ENCODE data around the gene C1QTNF1. TPM values are rescaled to one million over a fixed set of nuclear protein-coding genes. Genes with fewer than 3 reads are reported as not detected.

C1QTNF1 gene
- total and polyA plus RNA-seq, 8 donors = 5.3 to 31.2 (median 8.4) TPM

GRCh38 chr17:78977997-78978973 is 45.7 kb upstream of the C1QTNF1 start:
- TF ChIP-seq CTCF (IDR thresholded peaks at IDR 0.05) = no peak
- Histone ChIP-seq H3K36me3 (no peaks in the 10 kb centered on the region), H3K27ac (no peak overlapping the region), H3K27me3 (no peaks in the 10 kb centered on the region), H3K4me3 (peak overlapping the region in 1 of 4 donors; percentile 40), H3K4me1 (peaks cover 0 to 11% (median 6%) of the 10 kb centered on the region in 3 donors), H3K9me3 (no peaks in the 10 kb centered on the region)
- ATAC-seq (peak in 2 of 4 donors; percentile 7 to 13), FAIRE-seq (no peak), DNase-seq (peak in 3 of 6 donors; percentile 46 to 78 (median 57))
- 66% methylated on average over 21 of the region's 21 CpGs for WGBS, 2 donors
- intact Hi-C loops (cut with DNase I) = no loop called here

- TF ChIP-seq CTCF (IDR thresholded peaks at IDR 0.05) = no peak
- no peaks in the 10 kb centered on the region for H3K36me3 ChIP-seq
- peak within 1 kb of the TSS; percentile 45 to 76 (median 52) for H3K27ac ChIP-seq
- intact Hi-C loops (cut with DNase I) = loop anchor here in 1 of 3 donors (10.0 kb wide), 1 partner anchor 45 kb away; no protein-coding TSS in a partner anchor
- peak within 1 kb of the TSS in 2 of 4 donors; percentile 24 to 40 for H3K4me3 ChIP-seq
- H3K27me3 ChIP-seq = no peaks in the 10 kb centered on the region
- WGBS, 2 donors = 55 to 62% methylated on average over 16 of the region's 16 CpGs
- FAIRE-seq (no peak), ATAC-seq (peak; percentile 39 to 83 (median 77)), DNase-seq (peak; percentile 57 to 86 (median 72))
- no peaks in the 10 kb centered on the region for H3K9me3 ChIP-seq
- H3K4me1 ChIP-seq = peaks cover 0 to 11% (median 6%) of the 10 kb centered on the region in 3 donors
Observed at GRCh38 chr17:78979780-78980623, 44.0 kb upstream of the C1QTNF1 start, which contains the start of gene LGALS3BP. Gene LGALS3BP (minus strand): TSS chr17:78979923. CDS start chr17:78977191, 2,732 bp downstream.

- peaks cover 0 to 8% (median 5%) of the 10 kb centered on the region in 3 donors for H3K4me1 ChIP-seq
- no peaks in the 10 kb centered on the region for H3K36me3 ChIP-seq
- H3K27me3 ChIP-seq = no peaks in the 10 kb centered on the region
- FAIRE-seq (no peak), ATAC-seq (no peak), DNase-seq (peak in 3 of 6 donors; percentile 27 to 67 (median 56))
- no peak overlapping the region for H3K4me3 ChIP-seq
- no peaks in the 10 kb centered on the region for H3K9me3 ChIP-seq
- intact Hi-C loops (cut with DNase I) = loop anchor here in 1 of 3 donors (10.0 kb wide), 1 partner anchor 46 kb away; no protein-coding TSS in a partner anchor
- H3K27ac ChIP-seq = peak overlapping the region in 3 of 4 donors; percentile 45 to 76 (median 56)
- TF ChIP-seq CTCF (IDR thresholded peaks at IDR 0.05) = no peak
- 81 to 89% methylated on average over 8 of the region's 8 CpGs for whole genome bisulfite sequencing, 2 donors
Observed at GRCh38 chr17:78980624-78980972, 43.4 kb upstream of the C1QTNF1 start.

- Histone ChIP-seq H3K4me3 (no peak overlapping the region), H3K27ac (no peak overlapping the region), H3K9me3 (no peaks in the 10 kb centered on the region), H3K4me1 (peaks cover 0 to 8% (median 2%) of the 10 kb centered on the region in 3 donors), H3K36me3 (no peaks in the 10 kb centered on the region), H3K27me3 (no peaks in the 10 kb centered on the region)
- DNase-seq = peak in 2 of 6 donors; percentile 12 to 39
- no peak for TF ChIP-seq CTCF (IDR thresholded peaks at IDR 0.05)
- intact Hi-C loops (cut with DNase I) = loop anchor here in 1 of 3 donors (10.0 kb wide), 1 partner anchor 46 kb away; no protein-coding TSS in a partner anchor
- no peak for ATAC-seq
- WGBS, 2 donors = 83 to 87% methylated on average over 16 of the region's 16 CpGs
- no peak for FAIRE-seq
Observed at GRCh38 chr17:78981010-78981888, 42.7 kb upstream of the C1QTNF1 start.
